Body of pancreas (tissue), 4 donors: ENCODE results near the gene GATB. TPM values are rescaled to one million over a fixed set of nuclear protein-coding genes. Genes with fewer than 3 reads are reported as not detected.

Experiments used
- ATAC-seq: fragments of 150-250 bp; one replicate; pipeline ENCODE4 v1.9.1; 2016
- DNase-seq, 4 donors: peaks; one replicate each; pipeline ENCODE4 v3.0.0-alpha.2; 2019
- H3K27ac ChIP-seq, 4 donors: fragments of 200-600 bp; sonication (generic); 1 replicate in 3 of 4; 2 replicates in 1 of 4; pipeline versions ENCODE4 v1.5.1 to v1.6.1; 2016 to 2019; ENCODE audit warnings: mild to moderate bottlenecking in 1 of 4, mixed read lengths in 1 of 4, moderate library complexity in 1 of 4
- H3K27me3 ChIP-seq, 2 donors: fragments of 200-600 bp; sonication (generic); one replicate each; pipeline ENCODE4 v1.6.0; 2016; ENCODE audit warnings: mild to moderate bottlenecking in 1 of 2
- H3K36me3 ChIP-seq, 2 donors: fragments of 200-600 bp; sonication (generic); replicated peaks in 1 of 2; 2 replicates each; pipeline ENCODE4 v1.5.1; 2016; ENCODE audit warnings: low read depth in 2 of 2; ENCODE audit not compliant: insufficient read depth in 1 of 2
- H3K4me1 ChIP-seq: fragments of 200-600 bp; sonication (generic); one replicate; pipeline ENCODE4 v1.6.0; 2016
- H3K4me3 ChIP-seq, 2 donors: fragments of 200-600 bp; sonication (generic); 1 replicate in 1 of 2; 2 replicates in 1 of 2; pipeline ENCODE4 v1.5.1; 2016 to 2019
- H3K9me3 ChIP-seq, 3 donors: fragments of 200-600 bp; sonication (generic); 1 replicate in 2 of 3; 2 replicates in 1 of 3; pipeline ENCODE4 v1.5.1; 2016
- CTCF ChIP-seq, 7 experiments: fragments of 450-650 bp in 4 of 7; fragments of 200-600 bp in 3 of 7; sonication (generic) in 3 of 7; IDR thresholded peaks; one replicate each; pipeline ENCODE4 v1.5.1; 2016 to 2019; ENCODE audit warnings: antibody characterized with exemption in 7 of 7
- POLR2A ChIP-seq, 3 donors: fragments of 450-650 bp; IDR thresholded peaks; one replicate each; pipeline ENCODE4 v1.6.1; 2016; ENCODE audit warnings: antibody characterized with exemption in 3 of 3, mild to moderate bottlenecking in 2 of 3
- WGBS, 2 donors: methylation state at CpG; one replicate each; pipeline ENCODE4 v1.1.5; 2017; 5-methylcytosine and 5-hydroxymethylcytosine counted together
- intact Hi-C: fragments of 100-400 bp; cut with DNase I; formaldehyde crosslinking; loops from one replicate; pipeline ENCODE4 v1.15.1; 2023
- total RNA-seq, 2 donors: library from RNA; depleted of rRNA; stranded (reverse); fragments of >200 nt; gene quantifications; one replicate each; pipeline ENCODE4 v1.1.0, GENCODE V29; 2016

Gene GATB
- total RNA-seq, 2 donors from 2014 or later = 5.6 to 7.3 TPM

DNA sequence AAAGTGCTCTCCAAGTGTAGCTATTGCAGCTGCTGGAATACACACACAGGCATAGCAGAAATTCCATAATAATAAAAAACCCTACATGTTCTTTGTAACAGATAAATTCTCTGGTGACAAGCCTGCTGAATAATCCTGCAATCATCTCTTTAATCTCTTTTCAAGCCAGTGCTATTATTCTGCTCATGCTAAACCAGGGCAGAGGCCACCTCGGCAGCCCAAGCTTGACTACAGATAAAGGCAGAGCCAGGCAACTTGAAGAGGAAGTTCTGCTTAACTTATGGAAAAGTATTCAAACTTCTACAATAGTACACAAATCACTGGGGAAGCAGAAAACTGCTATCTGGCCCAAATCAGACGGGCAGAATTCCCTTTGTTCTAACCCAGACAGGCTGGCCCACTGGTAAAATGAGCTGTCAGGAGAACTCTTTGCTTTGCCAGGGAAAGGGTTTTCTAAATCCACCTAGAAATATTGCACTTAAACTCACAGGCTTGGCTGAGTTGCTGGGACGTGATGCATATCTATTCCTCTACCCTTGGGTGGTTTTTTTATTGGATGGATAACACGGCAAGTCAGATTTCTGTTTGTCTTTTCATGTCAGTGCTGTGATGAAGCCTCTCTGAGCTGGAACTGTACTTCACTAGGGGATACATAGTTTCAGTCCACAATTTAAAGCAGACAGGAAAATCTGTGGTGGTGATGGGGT, 70.5 kb downstream of the GATB start:
- no peak for DNase-seq
- 58 to 82% methylated on average over 4 of the region's 4 CpGs for WGBS, 2 donors
- H3K27me3 ChIP-seq = no peaks in the 10 kb centered on the region
- TF ChIP-seq POLR2A (IDR thresholded peaks at IDR 0.05) (no peak), CTCF (IDR thresholded peaks at IDR 0.05) (no peak)
- no peak for ATAC-seq
- no peaks in the 10 kb centered on the region for H3K4me1 ChIP-seq
- no peak overlapping the region for H3K27ac ChIP-seq
- no peaks in the 10 kb centered on the region for H3K9me3 ChIP-seq
- no peak overlapping the region for H3K4me3 ChIP-seq
- H3K36me3 ChIP-seq = no peaks in the 10 kb centered on the region
- intact Hi-C loops = no loop called here

DNA sequence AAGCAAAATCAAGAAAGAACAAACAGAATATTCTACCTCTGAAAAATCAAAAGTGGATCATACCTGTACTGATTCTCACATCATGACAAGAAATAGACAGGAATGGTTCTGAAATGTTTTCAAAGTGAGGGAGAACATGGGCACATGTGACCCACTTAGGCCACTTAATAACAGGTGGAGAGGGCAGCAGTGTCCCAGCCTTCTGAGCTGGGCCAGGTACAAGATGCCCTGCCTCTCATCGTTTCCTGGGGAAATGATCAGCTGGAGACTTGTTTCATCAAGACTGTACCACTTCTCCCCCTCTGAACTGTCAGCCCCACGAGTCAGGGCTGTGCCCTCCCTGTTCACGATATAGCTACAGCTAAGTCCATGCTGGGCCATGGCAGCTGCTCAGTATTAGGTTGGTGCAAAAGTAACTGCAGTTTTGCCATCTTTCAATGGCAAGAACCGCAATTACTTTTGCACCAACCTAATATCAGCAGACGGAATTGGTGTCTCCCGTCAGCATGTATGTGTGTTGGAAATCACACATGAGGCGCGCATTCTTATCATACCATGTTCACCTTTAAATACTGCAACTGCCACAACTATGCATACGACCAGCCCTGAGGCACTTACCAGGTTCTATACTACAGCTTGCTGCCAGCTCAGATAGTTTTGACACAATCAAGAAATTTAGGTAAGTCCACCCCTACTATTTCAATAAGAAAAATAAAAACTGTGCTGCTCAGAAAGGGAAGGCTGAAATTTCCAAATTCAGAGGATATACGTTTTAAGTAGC, 71.4 kb downstream of the GATB start:
- no peaks in the 10 kb centered on the region for H3K4me1 ChIP-seq
- no peak overlapping the region for H3K27ac ChIP-seq

GRCh38 chr4:151688785-151689043, 72.1 kb downstream of the GATB start:
- no peak for TF ChIP-seq POLR2A (IDR thresholded peaks at IDR 0.05)
- no peak for TF ChIP-seq CTCF (IDR thresholded peaks at IDR 0.05)

More for the DNA sequence above, 71.4 kb downstream of the GATB start:
- 89 to 92% methylated on average over 10 of the region's 10 CpGs for WGBS, 2 donors
- no peak for ATAC-seq
- Histone ChIP-seq H3K27me3 (no peaks in the 10 kb centered on the region), H3K9me3 (no peaks in the 10 kb centered on the region), H3K36me3 (no peaks in the 10 kb centered on the region), H3K4me3 (no peak overlapping the region)
- DNase-seq = no peak
- intact Hi-C loops = no loop called here
- no peak for TF ChIP-seq POLR2A (IDR thresholded peaks at IDR 0.05)
- no peak for TF ChIP-seq CTCF (IDR thresholded peaks at IDR 0.05)

DNA sequence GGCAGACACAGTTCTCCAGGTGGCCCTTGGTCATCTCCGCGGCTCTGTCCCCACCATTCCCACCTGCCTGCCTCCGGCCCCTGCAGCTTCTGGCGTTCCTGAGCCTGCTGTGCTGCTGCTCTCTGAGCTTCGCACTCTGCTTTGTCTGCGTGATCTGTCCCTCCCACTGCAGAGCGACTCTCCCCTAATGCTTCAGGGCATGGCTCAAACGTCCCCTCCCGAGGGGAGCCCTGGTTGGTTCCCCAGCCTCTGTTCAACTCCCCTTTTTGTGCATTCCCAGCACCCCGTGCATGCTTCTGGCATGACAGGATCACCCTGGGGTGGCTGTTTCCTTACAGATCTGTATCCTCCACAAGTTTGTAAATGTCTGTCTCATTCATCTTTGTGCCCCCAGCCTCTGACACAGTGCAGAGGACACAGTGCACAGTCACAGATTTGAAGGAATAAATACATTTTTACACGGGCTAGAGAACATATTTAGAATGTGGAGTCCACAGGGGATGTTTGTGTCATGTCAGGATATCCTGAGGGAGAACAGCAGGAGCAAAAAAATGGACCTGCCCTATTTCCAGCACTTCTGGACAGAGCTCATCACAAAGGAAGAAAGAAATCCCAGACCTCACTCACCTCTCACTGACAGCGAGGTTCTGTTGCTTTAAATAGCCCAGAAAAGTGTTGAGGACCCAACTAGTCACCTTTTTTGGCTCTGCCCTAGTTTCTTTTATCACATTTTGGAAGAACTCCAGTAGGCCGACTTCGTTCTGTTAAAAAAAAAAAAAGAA, 72.6 kb downstream of the GATB start:
- 67 to 70% methylated on average over 12 to 14 of the region's 14 CpGs for WGBS, 2 donors
- H3K36me3 ChIP-seq = no peaks in the 10 kb centered on the region
- no peak overlapping the region for H3K27ac ChIP-seq
- intact Hi-C loops = no loop called here
- H3K9me3 ChIP-seq = no peaks in the 10 kb centered on the region
- no peak overlapping the region for H3K4me3 ChIP-seq
- DNase-seq (no peak), ATAC-seq (no peak)
- no peaks in the 10 kb centered on the region for H3K4me1 ChIP-seq
- H3K27me3 ChIP-seq = no peaks in the 10 kb centered on the region
- no peak for TF ChIP-seq POLR2A (IDR thresholded peaks at IDR 0.05)
- TF ChIP-seq CTCF (IDR thresholded peaks at IDR 0.05) = no peak

More at GRCh38 chr4:151688785-151689043, 72.1 kb downstream of the GATB start:
- no peak for DNase-seq
- intact Hi-C loops = no loop called here
- Histone ChIP-seq H3K4me1 (no peaks in the 10 kb centered on the region), H3K4me3 (no peak overlapping the region), H3K27me3 (no peaks in the 10 kb centered on the region), H3K9me3 (no peaks in the 10 kb centered on the region), H3K27ac (no peak overlapping the region), H3K36me3 (no peaks in the 10 kb centered on the region)
- ATAC-seq = no peak
